ENCODE results near the gene ESRRA. TPM values are rescaled to one million over a fixed set of nuclear protein-coding genes. Genes with fewer than 3 reads are reported as not detected.
A peak's percentile ranks its signal among the peaks of the same experiment; 100 is the strongest.

The ESRRA gene
- 100 to 1,000 TPM; 151 to 460 (median 341) TPM for total RNA-seq

- Histone ChIP-seq H3K27me3 (peaks cover 0 to 1% of the 10 kb centered on the region in 2 donors), H3K27ac (peak within 1 kb of the TSS; percentile 89 to 100 (median 96)), H3K4me3 (peak within 1 kb of the TSS; percentile 82 to 97 (median 92)), H3K36me3 (peaks cover 0 to 13% (median 0%) of the 10 kb centered on the region in 3 donors), H3K4me1 (peaks cover 3 to 42% (median 22%) of the 10 kb centered on the region in 4 donors), H3K9me3 (no peaks in the 10 kb centered on the region)
- peak; percentile 68 to 86 for TF ChIP-seq POLR2A (IDR thresholded peaks at IDR 0.05)
- no peak for TF ChIP-seq CTCF (IDR thresholded peaks at IDR 0.05)
- peak; percentile 100 for DNase-seq
Measured at GRCh38 chr11:64305075-64305690, at the start of gene ESRRA. TSS of gene ESRRA (plus strand) at chr11:64305524. CDS start at chr11:64307180, 1,656 bp downstream.

GRCh38 chr11:64256300-64256699 is 49.0 kb upstream of the ESRRA start:
- H3K4me1 ChIP-seq: peaks cover 0 to 40% (median 10%) of the 10 kb centered on the region in 4 donors
- H3K4me3 ChIP-seq: no peak overlapping the region
- no peaks in the 10 kb centered on the region for H3K27me3 ChIP-seq
- peaks cover 0 to 70% (median 0%) of the 10 kb centered on the region in 3 donors for H3K36me3 ChIP-seq
- H3K9me3 ChIP-seq: no peaks in the 10 kb centered on the region
- DNase-seq: no peak
- H3K27ac ChIP-seq: no peak overlapping the region
- TF ChIP-seq CTCF (IDR thresholded peaks at IDR 0.05): no peak
- no peak for TF ChIP-seq POLR2A (IDR thresholded peaks at IDR 0.05)

GRCh38 chr11:64258356-64258755 is 47.0 kb upstream of the ESRRA start:
- Histone ChIP-seq H3K4me3 (no peak overlapping the region), H3K4me1 (peaks cover 0 to 35% (median 2%) of the 10 kb centered on the region in 4 donors), H3K27me3 (no peaks in the 10 kb centered on the region), H3K9me3 (no peaks in the 10 kb centered on the region), H3K27ac (no peak overlapping the region), H3K36me3 (peaks cover 0 to 91% (median 0%) of the 10 kb centered on the region in 3 donors)
- TF ChIP-seq POLR2A (IDR thresholded peaks at IDR 0.05): no peak
- no peak for TF ChIP-seq CTCF (IDR thresholded peaks at IDR 0.05)
- no peak for DNase-seq

GRCh38 chr11:64258946-64259532 is 46.3 kb upstream of the ESRRA start:
- no peak for DNase-seq
- no peak for TF ChIP-seq CTCF (IDR thresholded peaks at IDR 0.05)
- TF ChIP-seq POLR2A (IDR thresholded peaks at IDR 0.05): no peak
- Histone ChIP-seq H3K9me3 (no peaks in the 10 kb centered on the region), H3K27ac (no peak overlapping the region), H3K4me3 (no peak overlapping the region), H3K4me1 (peaks cover 0 to 35% (median 0%) of the 10 kb centered on the region in 4 donors), H3K36me3 (peaks cover 0 to 96% (median 0%) of the 10 kb centered on the region in 3 donors), H3K27me3 (no peaks in the 10 kb centered on the region)

- TF ChIP-seq CTCF (IDR thresholded peaks at IDR 0.05): no peak
- Histone ChIP-seq H3K9me3 (no peaks in the 10 kb centered on the region), H3K27me3 (no peaks in the 10 kb centered on the region), H3K4me3 (no peak overlapping the region), H3K36me3 (peaks cover 0 to 96% (median 0%) of the 10 kb centered on the region in 3 donors), H3K27ac (no peak overlapping the region), H3K4me1 (peaks cover 0 to 34% (median 0%) of the 10 kb centered on the region in 4 donors)
- no peak for DNase-seq
Measured at GRCh38 chr11:64259533-64260067, 45.7 kb upstream of the ESRRA start.

All from Peyer's patch (tissue), 4 donors.